AG04450 (cell line): ENCODE measurements around the gene KDM1B. TPM values are rescaled to one million over a fixed set of nuclear protein-coding genes. Genes with fewer than 3 reads are reported as not detected.

ENCODE experiments used
- CTCF ChIA-PET: fragments of 300-600, 350-600 bp; formaldehyde crosslinking; extraction: SDS; loops from one replicate; lab custom pipeline; 2022; ENCODE audit warnings: antibody characterized with exemption, inconsistent platforms; lab: Charles Lee
- POLR2A ChIA-PET: fragments of 350-600 bp; formaldehyde crosslinking; extraction: SDS; loops from one replicate; lab custom pipeline; 2021; ENCODE audit warnings: antibody characterized with exemption, inconsistent platforms; lab: Yijun Ruan, JAX
- DNase-seq: peaks from one replicate; pipeline ENCODE4 v3.0.0-alpha.2; 2011; ENCODE audit warnings: low read depth, low spot score
- H3K27ac ChIP-seq: one replicate; pipeline ENCODE4 v1.5.1; 2012; ENCODE audit warnings: low read depth, low read length, control low read depth
- H3K27me3 ChIP-seq: one replicate; pipeline ENCODE4 v1.6.0; 2012; ENCODE audit warnings: low read length; ENCODE audit not compliant: control insufficient read depth, insufficient read depth
- H3K4me3 ChIP-seq: 2 replicates; pipeline ENCODE4 v1.5.1; 2011; ENCODE audit warnings: mild to moderate bottlenecking, low read depth, low read length, control low read depth
- H3K9me3 ChIP-seq: 2 replicates; pipeline ENCODE4 v1.5.1; 2012; ENCODE audit warnings: low read length; ENCODE audit not compliant: control insufficient read depth, insufficient read depth
- CTCF ChIP-seq: IDR thresholded peaks from 2 replicates; pipeline ENCODE4 v1.5.1; 2011; ENCODE audit warnings: low read depth, low read length, control low read depth, inconsistent platforms
- polyA plus RNA-seq: library from polyadenylated mRNA; depleted of rRNA; stranded (reverse); fragments of >200 nt; gene quantifications from 2 replicates; pipeline ENCODE4 v1.2.3, GENCODE V29; 2011

KDM1B gene
- polyA plus RNA-seq, 1 experiment, result 20.1 TPM

DNA sequence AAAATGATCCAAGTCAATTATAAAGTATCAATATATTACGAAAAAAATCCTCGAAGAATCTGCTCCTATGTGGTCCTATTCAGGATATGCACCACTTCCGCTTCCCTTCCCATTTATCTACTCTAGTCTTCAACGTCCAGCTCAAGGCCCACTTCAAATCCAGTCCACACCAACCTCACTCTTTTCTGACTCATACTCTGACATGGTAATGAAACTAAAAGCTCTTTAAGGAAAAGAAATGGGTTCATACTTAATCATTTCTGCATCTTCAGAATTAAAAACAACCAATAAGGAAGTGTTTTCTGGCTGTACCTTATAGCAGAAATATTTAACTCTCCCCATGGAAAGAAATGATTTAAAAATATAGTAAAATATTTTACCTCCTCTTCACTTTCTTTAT lies 94.0 kb downstream of the KDM1B start:
- Histone ChIP-seq H3K27ac (no peak overlapping the region), H3K4me3 (no peak overlapping the region), H3K27me3 (no peaks in the 10 kb centered on the region), H3K9me3 (no peaks in the 10 kb centered on the region)
- DNase-seq, result no peak
- CTCF ChIA-PET, result no interaction called here
- no peak for TF ChIP-seq CTCF
- POLR2A ChIA-PET, result no interaction called here

DNA sequence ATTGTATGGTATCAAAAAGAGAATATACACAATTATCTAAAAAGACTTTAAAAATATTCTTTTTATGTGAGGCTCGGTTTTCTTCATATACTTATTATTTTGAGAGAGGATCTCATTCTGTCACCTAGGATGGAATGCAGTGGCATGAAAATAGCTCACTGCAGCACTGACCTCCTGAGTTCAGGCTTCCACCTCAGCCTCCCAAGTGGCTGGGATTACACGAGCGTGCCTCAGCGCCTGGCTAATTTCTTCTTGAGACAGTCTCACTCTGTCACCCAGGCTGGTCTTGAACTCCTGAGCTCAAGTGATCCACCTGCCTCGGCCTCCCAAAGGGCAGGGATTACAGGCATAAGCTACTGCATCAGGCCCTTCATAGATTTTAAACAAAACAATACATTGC lies 98.4 kb downstream of the KDM1B start:
- no peak for DNase-seq
- H3K27ac ChIP-seq, result no peak overlapping the region
- TF ChIP-seq CTCF, result no peak
- no peaks in the 10 kb centered on the region for H3K27me3 ChIP-seq
- ChIA-PET CTCF (interaction anchor here (0.9 to 1.7 kb wide), 4 partner anchors 12 to 250 kb away, joined by 3 to 6 read pairs (median 4); no protein-coding TSS in a partner anchor), POLR2A (no interaction called here)
- no peak overlapping the region for H3K4me3 ChIP-seq
- H3K9me3 ChIP-seq, result no peaks in the 10 kb centered on the region

DNA sequence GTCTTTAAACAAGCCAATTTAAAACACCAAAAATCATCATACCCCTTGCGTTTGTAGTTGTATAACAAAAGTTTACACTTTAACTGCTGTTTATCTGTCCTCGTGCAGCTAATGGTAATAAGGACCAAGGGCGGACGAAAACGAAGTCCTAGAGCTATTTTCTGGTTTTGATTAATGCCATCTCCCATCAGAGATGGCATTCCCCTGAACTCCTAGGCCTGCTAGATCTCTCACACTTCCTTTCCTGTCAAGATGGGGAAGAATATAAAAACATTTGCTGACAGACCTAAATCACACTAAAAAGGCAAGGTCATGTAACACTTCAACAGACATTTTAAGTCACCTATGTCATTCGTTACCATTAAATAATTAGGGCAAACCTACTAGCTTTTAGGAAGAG lies 99.6 kb downstream of the KDM1B start:
- no peak for TF ChIP-seq CTCF
- H3K27me3 ChIP-seq, result no peaks in the 10 kb centered on the region
- no peak for DNase-seq
- no peak overlapping the region for H3K4me3 ChIP-seq
- ChIA-PET CTCF (interaction anchor here (0.6 to 1.7 kb wide), 3 partner anchors 26 to 553 kb away, joined by 3 to 5 read pairs (median 3); no protein-coding TSS in a partner anchor), POLR2A (no interaction called here)
- no peaks in the 10 kb centered on the region for H3K9me3 ChIP-seq
- no peak overlapping the region for H3K27ac ChIP-seq

DNA sequence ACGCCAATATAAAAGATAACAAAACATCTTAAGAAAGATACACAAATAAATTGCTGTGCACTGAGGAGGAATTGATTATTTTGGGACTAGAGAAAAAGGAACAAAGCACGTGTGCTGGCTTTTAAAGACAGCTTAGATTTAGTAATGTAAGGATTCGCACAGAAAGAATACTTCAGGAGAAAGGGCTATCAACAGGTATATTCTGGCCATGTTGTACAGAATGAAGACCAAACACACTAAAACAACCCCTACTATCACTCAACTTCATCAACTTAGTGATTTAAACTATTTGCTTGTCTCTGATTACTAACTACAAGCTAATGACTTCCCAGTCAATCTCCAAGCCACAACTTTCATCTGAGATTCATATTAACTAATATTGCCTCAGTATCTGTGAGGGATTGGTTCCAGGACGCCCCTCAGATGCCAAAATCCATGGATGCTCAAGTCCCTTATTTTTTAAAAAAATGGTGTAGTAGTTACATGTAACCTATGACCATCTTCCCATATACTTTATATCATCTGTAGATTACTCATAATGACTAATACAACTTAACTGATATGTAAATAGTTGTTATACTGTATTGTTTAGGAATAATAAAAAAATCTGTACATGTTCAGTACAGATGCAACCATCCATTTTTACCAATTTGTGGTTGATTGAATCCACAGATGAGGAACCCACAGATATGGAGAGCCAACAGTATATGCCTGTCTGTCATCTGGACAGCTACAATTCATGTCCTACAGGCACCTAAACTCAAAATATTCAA lies 104.6 kb downstream of the KDM1B start:
- TF ChIP-seq CTCF, result no peak
- CTCF ChIA-PET, result interaction anchor here (0.7 to 1.0 kb wide), 3 partner anchors 35 to 1239 kb away, joined by 3 to 6 read pairs (median 3); no protein-coding TSS in a partner anchor
- POLR2A ChIA-PET, result interaction anchor here (0.6 to 0.7 kb wide), 2 partner anchors 218 to 813 kb away, joined by 5 to 8 read pairs; no protein-coding TSS in a partner anchor
- Histone ChIP-seq H3K4me3 (no peak overlapping the region), H3K27me3 (no peaks in the 10 kb centered on the region), H3K9me3 (no peaks in the 10 kb centered on the region; the same call in 1 of the 2 replicates), H3K27ac (no peak overlapping the region)
- DNase-seq, result no peak
